ENCODE results near the gene EXOC4. TPM values are rescaled to one million over a fixed set of nuclear protein-coding genes. Genes with fewer than 3 reads are reported as not detected.

EXOC4 gene
- total and polyA plus RNA-seq, 2 of the 13 experiments (the other 11 are each of a cell fraction or from before 2014, with no cell fraction given), result 22.5 to 39.0 TPM

DNA sequence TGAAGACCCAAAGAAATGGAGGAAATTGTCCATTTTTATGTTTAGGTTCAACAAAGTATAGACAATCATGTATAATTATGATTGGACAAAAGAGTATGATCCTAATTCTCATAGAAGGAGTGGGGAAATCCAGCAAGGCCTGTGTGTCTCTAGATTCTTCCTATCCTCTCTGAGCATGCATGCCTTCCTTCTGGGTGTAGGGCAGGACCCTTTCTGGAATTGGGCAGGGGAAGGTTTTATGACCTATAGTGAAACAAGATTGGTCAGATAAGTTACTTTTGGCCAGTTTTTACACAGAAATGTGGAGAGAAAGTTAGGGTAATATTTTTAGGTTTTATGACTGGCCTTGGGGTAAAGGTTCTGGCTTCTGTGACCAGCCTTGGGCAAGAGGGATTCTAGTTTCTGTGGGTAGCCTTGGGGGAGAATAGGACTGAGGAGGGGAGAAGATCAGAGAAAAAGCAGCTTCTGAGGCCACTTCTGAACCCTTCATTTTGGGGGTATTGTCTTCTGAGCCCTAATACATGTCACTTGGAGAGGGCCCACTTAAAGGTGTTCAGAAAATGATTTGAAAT is 289.4 kb downstream of the EXOC4 start:
- BruUV-seq (replicated peaks), result no TSS peak
- no peak for FAIRE-seq
- CTCF ChIA-PET (ENCODE audit: low intra/inter-chr PET ratio, low total read pairs), result no interaction called here

More for the DNA sequence above, 289.4 kb downstream of the EXOC4 start:
- Histone ChIP-seq H3K36me3 (replicated peaks in 1 of 2; ENCODE audit: control insufficient read depth in 1 of 2, insufficient read depth in 2 of 2, low read length in 2 of 2) (no peaks in the 10 kb centered on the region), H3K9ac (ENCODE audit: insufficient read depth, low read depth, low read length) (no peak overlapping the region), H3K4me1 (ENCODE audit: insufficient read depth, low read length) (no peaks in the 10 kb centered on the region), H3K4me3 (replicated peaks in 1 of 3; ENCODE audit: insufficient read depth in 1 of 3, low read depth in 2 of 3, low read length in 3 of 3) (no peak overlapping the region), H4K20me1 (ENCODE audit: insufficient read depth, low read length) (no peaks in the 10 kb centered on the region), H2AFZ (ENCODE audit: low read length) (no peak overlapping the region), H3K4me2 (ENCODE audit: low read depth, low read length) (no peak overlapping the region), H3K27me3 (ENCODE audit: control insufficient read depth in 1 of 2, insufficient read depth in 2 of 2, low read length in 2 of 2) (no peaks in the 10 kb centered on the region), H3K79me2 (ENCODE audit: insufficient read depth, low read length) (no peaks in the 10 kb centered on the region), H3K9me3 (ENCODE audit: low read length) (no peaks in the 10 kb centered on the region), H3K27ac (ENCODE audit: extremely low read length, insufficient read depth, low read length) (no peak overlapping the region)
- no peak for ATAC-seq
- POLR2A ChIA-PET, result no interaction called here
- intact Hi-C loops (cut with micrococcal nuclease; ENCODE audit: unreplicated experiment), result no loop called here
- no peak for DNase-seq (ENCODE audit: low spot score)
- in situ Hi-C loops (cut with HindIII; ENCODE audit: extremely low pct_ligation_motif_present, low pct_unique_long_range_greater_than_20kb), result no loop called here
- TF ChIP-seq, protein P1, sequence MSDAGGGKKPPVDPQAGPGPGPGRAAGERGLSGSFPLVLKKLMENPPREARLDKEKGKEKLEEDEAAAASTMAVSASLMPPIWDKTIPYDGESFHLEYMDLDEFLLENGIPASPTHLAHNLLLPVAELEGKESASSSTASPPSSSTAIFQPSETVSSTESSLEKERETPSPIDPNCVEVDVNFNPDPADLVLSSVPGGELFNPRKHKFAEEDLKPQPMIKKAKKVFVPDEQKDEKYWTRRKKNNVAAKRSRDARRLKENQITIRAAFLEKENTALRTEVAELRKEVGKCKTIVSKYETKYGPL (CRISPR knock-in tag; IDR thresholded peaks at IDR 0.05), result no peak
- TF ChIP-seq, protein P2, sequence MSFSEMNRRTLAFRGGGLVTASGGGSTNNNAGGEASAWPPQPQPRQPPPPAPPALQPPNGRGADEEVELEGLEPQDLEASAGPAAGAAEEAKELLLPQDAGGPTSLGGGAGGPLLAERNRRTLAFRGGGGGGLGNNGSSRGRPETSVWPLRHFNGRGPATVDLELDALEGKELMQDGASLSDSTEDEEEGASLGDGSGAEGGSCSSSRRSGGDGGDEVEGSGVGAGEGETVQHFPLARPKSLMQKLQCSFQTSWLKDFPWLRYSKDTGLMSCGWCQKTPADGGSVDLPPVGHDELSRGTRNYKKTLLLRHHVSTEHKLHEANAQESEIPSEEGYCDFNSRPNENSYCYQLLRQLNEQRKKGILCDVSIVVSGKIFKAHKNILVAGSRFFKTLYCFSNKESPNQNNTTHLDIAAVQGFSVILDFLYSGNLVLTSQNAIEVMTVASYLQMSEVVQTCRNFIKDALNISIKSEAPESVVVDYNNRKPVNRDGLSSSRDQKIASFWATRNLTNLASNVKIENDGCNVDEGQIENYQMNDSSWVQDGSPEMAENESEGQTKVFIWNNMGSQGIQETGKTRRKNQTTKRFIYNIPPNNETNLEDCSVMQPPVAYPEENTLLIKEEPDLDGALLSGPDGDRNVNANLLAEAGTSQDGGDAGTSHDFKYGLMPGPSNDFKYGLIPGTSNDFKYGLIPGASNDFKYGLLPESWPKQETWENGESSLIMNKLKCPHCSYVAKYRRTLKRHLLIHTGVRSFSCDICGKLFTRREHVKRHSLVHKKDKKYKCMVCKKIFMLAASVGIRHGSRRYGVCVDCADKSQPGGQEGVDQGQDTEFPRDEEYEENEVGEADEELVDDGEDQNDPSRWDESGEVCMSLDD (CRISPR knock-in tag; IDR thresholded peaks at IDR 0.05; ENCODE audit: borderline replicate concordance), result no peak
- TF ChIP-seq ZNF292 (CRISPR knock-in tag; IDR thresholded peaks at IDR 0.05; ENCODE audit: borderline replicate concordance, low read depth) (no peak), TSC22D2 (CRISPR knock-in tag; IDR thresholded peaks at IDR 0.05; ENCODE audit: borderline replicate concordance) (no peak), ZNF790 (CRISPR knock-in tag; IDR thresholded peaks at IDR 0.05; ENCODE audit: borderline replicate concordance) (no peak)
- TF ChIP-seq, protein P3, sequence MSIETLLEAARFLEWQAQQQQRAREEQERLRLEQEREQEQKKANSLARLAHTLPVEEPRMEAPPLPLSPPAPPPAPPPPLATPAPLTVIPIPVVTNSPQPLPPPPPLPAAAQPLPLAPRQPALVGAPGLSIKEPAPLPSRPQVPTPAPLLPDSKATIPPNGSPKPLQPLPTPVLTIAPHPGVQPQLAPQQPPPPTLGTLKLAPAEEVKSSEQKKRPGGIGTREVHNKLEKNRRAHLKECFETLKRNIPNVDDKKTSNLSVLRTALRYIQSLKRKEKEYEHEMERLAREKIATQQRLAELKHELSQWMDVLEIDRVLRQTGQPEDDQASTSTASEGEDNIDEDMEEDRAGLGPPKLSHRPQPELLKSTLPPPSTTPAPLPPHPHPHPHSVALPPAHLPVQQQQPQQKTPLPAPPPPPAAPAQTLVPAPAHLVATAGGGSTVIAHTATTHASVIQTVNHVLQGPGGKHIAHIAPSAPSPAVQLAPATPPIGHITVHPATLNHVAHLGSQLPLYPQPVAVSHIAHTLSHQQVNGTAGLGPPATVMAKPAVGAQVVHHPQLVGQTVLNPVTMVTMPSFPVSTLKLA (IDR thresholded peaks at IDR 0.05), result no peak

Measured in HepG2 (cell line).